Spleen (tissue), 7 donors: ENCODE measurements around the gene CD302.

Source experiments
- CTCF ChIP-seq, 11 experiments: fragments of 200-600 bp in 7 of 11; fragments of 450-650 bp in 4 of 11; sonication (generic) in 4 of 11; IDR thresholded peaks in 8 of 11; conservative IDR thresholded peaks in 3 of 11; 1 replicate in 7 of 11; 2 replicates in 4 of 11; pipeline versions ENCODE4 v1.4.0 to v1.8.0; 2016 to 2021; ENCODE audit warnings: antibody characterized with exemption in 11 of 11, inconsistent platforms in 4 of 11, mild to moderate bottlenecking in 1 of 11
- POLR2A ChIP-seq, 3 donors: fragments of 450-650 bp; IDR thresholded peaks; one replicate each; pipeline ENCODE4 v1.5.1; 2017; ENCODE audit warnings: antibody characterized with exemption in 3 of 3, mild to moderate bottlenecking in 1 of 3
- donor health status: DM: no; HTN: no; CAD: no; lungs with moderate emphysema.
- donor health status: DM: no; HTN: no; CAD: no.
- donor health status: DM: no; HTN: no; CAD: no.

GRCh38 chr2:159808032-159808425 lies 10.0 kb upstream of the CD302 start:
- no peak for TF ChIP-seq POLR2A (IDR thresholded peaks at IDR 0.05)
- no peak for TF ChIP-seq CTCF (IDR thresholded peaks at IDR 0.05 in 8 of 11, conservative IDR thresholded peaks at IDR 0.05 in 3 of 11)
